Suprapubic skin (tissue), 4 donors: ENCODE measurements around the gene ATP6V0D1. TPM values are rescaled to one million over a fixed set of nuclear protein-coding genes. Genes with fewer than 3 reads are reported as not detected.

Experiments used
- DNase-seq, 2 donors: peaks; one replicate each; pipeline ENCODE4 v3.0.0-alpha.2; 2019; ENCODE audit warnings: low spot score in 2 of 2
- H3K27ac ChIP-seq: fragments of 200-600 bp; sonication (generic); one replicate; pipeline ENCODE4 v1.5.1; 2019
- H3K27me3 ChIP-seq: fragments of 200-600 bp; sonication (generic); one replicate; pipeline ENCODE4 v1.5.1; 2019
- H3K36me3 ChIP-seq: fragments of 200-600 bp; sonication (generic); one replicate; pipeline ENCODE4 v1.5.1; 2019
- H3K4me1 ChIP-seq: fragments of 200-600 bp; sonication (generic); one replicate; pipeline ENCODE4 v1.5.1; 2019
- H3K4me3 ChIP-seq: fragments of 200-600 bp; sonication (generic); one replicate; pipeline ENCODE4 v1.5.1; 2019; ENCODE audit warnings: mild to moderate bottlenecking
- H3K9me3 ChIP-seq: fragments of 200-600 bp; sonication (generic); one replicate; pipeline ENCODE4 v1.5.1; 2019
- CTCF ChIP-seq, 2 donors: fragments of 200-600 bp in 1 of 2; fragments of 450-650 bp in 1 of 2; sonication (generic) in 1 of 2; IDR thresholded peaks; one replicate each; pipeline ENCODE4 v1.5.1; 2016 to 2019; ENCODE audit warnings: antibody characterized with exemption in 2 of 2, mild to moderate bottlenecking in 1 of 2, moderate library complexity in 1 of 2
- EP300 ChIP-seq: sonication (generic); formaldehyde crosslinking; IDR thresholded peaks from one replicate; pipeline ENCODE4 v1.6.1; 2017; ENCODE audit warnings: antibody characterized with exemption
- POLR2A ChIP-seq, 2 donors: fragments of 450-650 bp; IDR thresholded peaks; one replicate each; pipeline ENCODE4 v1.6.1; 2017; ENCODE audit warnings: antibody characterized with exemption in 2 of 2, mild to moderate bottlenecking in 2 of 2, moderate library complexity in 2 of 2
- POLR2AphosphoS5 ChIP-seq, 3 donors: sonication (generic); formaldehyde crosslinking; IDR thresholded peaks; one replicate each; pipeline ENCODE4 v1.6.1; 2017; ENCODE audit warnings: antibody characterized with exemption in 3 of 3
- WGBS: methylation state at CpG from one replicate; pipeline ENCODE4 v1.1.5; 2018; 5-methylcytosine and 5-hydroxymethylcytosine counted together
- total RNA-seq, 4 donors: library from RNA; depleted of rRNA; stranded (reverse); fragments of >200 nt; gene quantifications; one replicate each; pipeline ENCODE4 v1.1.0, GENCODE V29; 2016

Gene ATP6V0D1
- total RNA-seq, 4 donors from 2014 or later = 90.0 to 134 (median 110) TPM

GRCh38 chr16:67406111-67406971 lies 74.6 kb downstream of the ATP6V0D1 start:
- 66% methylated on average over 8 of the region's 18 CpGs for WGBS
- peaks cover 63% of the 10 kb centered on the region for H3K4me1 ChIP-seq
- H3K36me3 ChIP-seq = no peaks in the 10 kb centered on the region
- H3K9me3 ChIP-seq = no peaks in the 10 kb centered on the region
- H3K27ac ChIP-seq = peak overlapping the region; percentile 93
- no peak overlapping the region for H3K4me3 ChIP-seq
- no peak for TF ChIP-seq EP300
- TF ChIP-seq POLR2AphosphoS5 (IDR thresholded peaks at IDR 0.05) = no peak
- TF ChIP-seq POLR2A (IDR thresholded peaks at IDR 0.05) = no peak
- no peak for TF ChIP-seq CTCF (IDR thresholded peaks at IDR 0.05)
- H3K27me3 ChIP-seq = no peaks in the 10 kb centered on the region
- peak in 1 of 2 donors; percentile 78 for DNase-seq

GRCh38 chr16:67405336-67405735 lies 75.6 kb downstream of the ATP6V0D1 start:
- Histone ChIP-seq H3K4me1 (peaks cover 67% of the 10 kb centered on the region), H3K4me3 (no peak overlapping the region), H3K27ac (peak overlapping the region; percentile 93), H3K27me3 (no peaks in the 10 kb centered on the region), H3K9me3 (no peaks in the 10 kb centered on the region), H3K36me3 (no peaks in the 10 kb centered on the region)
- no peak for DNase-seq
- TF ChIP-seq CTCF (IDR thresholded peaks at IDR 0.05) = no peak
- TF ChIP-seq EP300 = no peak
- WGBS = 31% methylated on average over 5 of the region's 8 CpGs

GRCh38 chr16:67404740-67405226 lies 76.2 kb downstream of the ATP6V0D1 start:
- Histone ChIP-seq H3K4me1 (peaks cover 68% of the 10 kb centered on the region), H3K36me3 (no peaks in the 10 kb centered on the region), H3K9me3 (no peaks in the 10 kb centered on the region), H3K27ac (peak overlapping the region; percentile 93), H3K4me3 (no peak overlapping the region), H3K27me3 (no peaks in the 10 kb centered on the region)
- no peak for TF ChIP-seq CTCF (IDR thresholded peaks at IDR 0.05)
- TF ChIP-seq POLR2A (IDR thresholded peaks at IDR 0.05) = no peak
- no peak for TF ChIP-seq EP300
- peak; percentile 20 to 67 (median 30) for TF ChIP-seq POLR2AphosphoS5 (IDR thresholded peaks at IDR 0.05)
- DNase-seq = peak in 1 of 2 donors; percentile 70
- 75% methylated on average over 4 of the region's 5 CpGs for WGBS

- H3K27me3 ChIP-seq = no peaks in the 10 kb centered on the region
- no peak for DNase-seq
- no peaks in the 10 kb centered on the region for H3K9me3 ChIP-seq
- peak overlapping the region; percentile 93 for H3K27ac ChIP-seq
- H3K36me3 ChIP-seq = no peaks in the 10 kb centered on the region
- H3K4me1 ChIP-seq = peaks cover 69% of the 10 kb centered on the region
- 63% methylated on average over 9 of the region's 12 CpGs for WGBS
- H3K4me3 ChIP-seq = no peak overlapping the region
- TF ChIP-seq EP300 (no peak), CTCF (IDR thresholded peaks at IDR 0.05) (no peak), POLR2A (IDR thresholded peaks at IDR 0.05) (no peak), POLR2AphosphoS5 (IDR thresholded peaks at IDR 0.05) (no peak)
Measured at GRCh38 chr16:67403976-67404555, 76.9 kb downstream of the ATP6V0D1 start.

- Histone ChIP-seq H3K36me3 (no peaks in the 10 kb centered on the region), H3K4me3 (no peak overlapping the region), H3K27ac (no peak overlapping the region), H3K9me3 (no peaks in the 10 kb centered on the region), H3K27me3 (no peaks in the 10 kb centered on the region), H3K4me1 (peaks cover 75% of the 10 kb centered on the region)
- peak in 1 of 2 donors; percentile 66 for DNase-seq
- TF ChIP-seq EP300 (no peak), POLR2AphosphoS5 (IDR thresholded peaks at IDR 0.05) (no peak), CTCF (IDR thresholded peaks at IDR 0.05) (no peak), POLR2A (IDR thresholded peaks at IDR 0.05) (no peak)
- WGBS = 90% methylated on average over 8 of the region's 14 CpGs
Measured at GRCh38 chr16:67400901-67401300, 80.1 kb downstream of the ATP6V0D1 start.
